ENCODE results near the gene PRR12. TPM values are rescaled to one million over a fixed set of nuclear protein-coding genes. Genes with fewer than 3 reads are reported as not detected.

The PRR12 gene
- polyA plus RNA-seq, 3 donors = 0.04 to 3.3 (median 0.11) TPM

DNA sequence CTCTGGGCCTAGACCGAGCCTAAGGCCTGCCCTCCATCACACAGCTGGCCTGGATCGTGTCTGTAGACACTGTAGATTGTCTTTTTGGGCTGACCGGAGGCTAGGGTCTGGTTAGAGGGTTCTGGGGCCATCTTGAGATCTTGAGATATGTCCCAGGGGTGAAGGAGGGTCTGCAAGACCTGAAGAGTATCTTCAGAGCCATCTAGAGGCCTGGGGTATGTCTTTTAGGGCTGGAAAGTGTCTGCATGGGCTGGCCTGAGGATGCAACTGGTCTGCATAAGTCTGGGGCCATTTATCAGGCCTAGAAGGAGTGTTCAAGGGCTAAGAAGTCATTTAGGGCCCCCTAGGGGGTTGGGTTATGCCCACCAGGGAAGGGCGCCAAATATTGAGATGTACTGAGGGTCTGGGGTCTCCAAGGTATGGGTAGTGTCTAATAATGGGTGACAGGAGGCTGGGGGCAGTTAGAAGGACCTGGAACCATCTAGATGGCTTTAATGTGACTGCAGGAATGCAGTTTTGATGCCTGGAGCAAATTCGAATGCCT, 51.6 kb downstream of the PRR12 start:
- Histone ChIP-seq H3K9me3 (replicated peaks in 1 of 2; ENCODE audit: control insufficient read depth in 1 of 2, insufficient read depth in 1 of 2, low read length in 2 of 2) (no peaks in the 10 kb centered on the region), H3K36me3 (replicated peaks in 1 of 2; ENCODE audit: control insufficient read depth in 1 of 2, insufficient read depth in 2 of 2, low read length in 2 of 2) (peaks cover 20 to 33% of the 10 kb centered on the region in 2 donors), H3K4me1 (ENCODE audit: control insufficient read depth in 1 of 2, insufficient read depth in 2 of 2, low read length in 2 of 2) (peaks cover 45 to 50% of the 10 kb centered on the region in 2 donors), H3K79me2 (ENCODE audit: insufficient read depth, low read length) (peaks cover 41% of the 10 kb centered on the region), H2AFZ (ENCODE audit: insufficient read depth, low read depth, low read length, poor library complexity, severe bottlenecking) (peak overlapping the region; percentile 94), H3K27me3 (ENCODE audit: control insufficient read depth in 2 of 2, insufficient read depth in 2 of 2, low read length in 2 of 2) (no peaks in the 10 kb centered on the region), H3K27ac (ENCODE audit: low read depth in 1 of 2, low read length in 2 of 2) (peak overlapping the region; percentile 86 to 98), H3K9ac (ENCODE audit: insufficient read depth, low read length, poor library complexity, severe bottlenecking) (peak overlapping the region; percentile 98), H3K4me3 (replicated peaks in 1 of 3; ENCODE audit: low read depth in 2 of 3, low read length in 3 of 3) (peak overlapping the region; percentile 70 to 99 (median 98)), H4K20me1 (ENCODE audit: insufficient read depth, low read length) (peaks cover 30% of the 10 kb centered on the region), H3K4me2 (replicated peaks; ENCODE audit: extremely low read depth, low read length, poor library complexity, severe bottlenecking) (peak overlapping the region; percentile 94)
- intact Hi-C loops (cut with micrococcal nuclease) = loop anchor here (1.0 to 5.0 kb wide), 5 partner anchors 22 to 145 kb away; partner anchors contain the start of genes PRMT1 (in 2 of the 2), PRR12 (in 1 of the 2) and RPS11 (in 1 of the 2)
- H3K27ac Mint-ChIP-seq = peak overlapping the region; percentile 91 to 100 (median 98)
- peaks cover 0 to 2% (median 0%) of the 10 kb centered on the region in 7 donors for H3K9me3 Mint-ChIP-seq
- peaks cover 24 to 34% of the 10 kb centered on the region in 2 donors for H3K36me3 Mint-ChIP-seq
- H3K4me3 Mint-ChIP-seq = peak overlapping the region; percentile 95 to 99
- H3K4me1 Mint-ChIP-seq = peaks cover 49% of the 10 kb centered on the region
- DNase-seq = peak in 1 of 3 donors; percentile 23
- WGBS (ENCODE audit: insufficient coverage) = 6% methylated on average over 3 of the region's 5 CpGs
- peaks cover 0 to 12% (median 9%) of the 10 kb centered on the region in 3 donors for H3K27me3 Mint-ChIP-seq (ENCODE audit: low read depth in 3 of 3)
- TF ChIP-seq, protein P1, sequence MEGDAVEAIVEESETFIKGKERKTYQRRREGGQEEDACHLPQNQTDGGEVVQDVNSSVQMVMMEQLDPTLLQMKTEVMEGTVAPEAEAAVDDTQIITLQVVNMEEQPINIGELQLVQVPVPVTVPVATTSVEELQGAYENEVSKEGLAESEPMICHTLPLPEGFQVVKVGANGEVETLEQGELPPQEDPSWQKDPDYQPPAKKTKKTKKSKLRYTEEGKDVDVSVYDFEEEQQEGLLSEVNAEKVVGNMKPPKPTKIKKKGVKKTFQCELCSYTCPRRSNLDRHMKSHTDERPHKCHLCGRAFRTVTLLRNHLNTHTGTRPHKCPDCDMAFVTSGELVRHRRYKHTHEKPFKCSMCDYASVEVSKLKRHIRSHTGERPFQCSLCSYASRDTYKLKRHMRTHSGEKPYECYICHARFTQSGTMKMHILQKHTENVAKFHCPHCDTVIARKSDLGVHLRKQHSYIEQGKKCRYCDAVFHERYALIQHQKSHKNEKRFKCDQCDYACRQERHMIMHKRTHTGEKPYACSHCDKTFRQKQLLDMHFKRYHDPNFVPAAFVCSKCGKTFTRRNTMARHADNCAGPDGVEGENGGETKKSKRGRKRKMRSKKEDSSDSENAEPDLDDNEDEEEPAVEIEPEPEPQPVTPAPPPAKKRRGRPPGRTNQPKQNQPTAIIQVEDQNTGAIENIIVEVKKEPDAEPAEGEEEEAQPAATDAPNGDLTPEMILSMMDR (IDR thresholded peaks at IDR 0.05) = no peak

DNA sequence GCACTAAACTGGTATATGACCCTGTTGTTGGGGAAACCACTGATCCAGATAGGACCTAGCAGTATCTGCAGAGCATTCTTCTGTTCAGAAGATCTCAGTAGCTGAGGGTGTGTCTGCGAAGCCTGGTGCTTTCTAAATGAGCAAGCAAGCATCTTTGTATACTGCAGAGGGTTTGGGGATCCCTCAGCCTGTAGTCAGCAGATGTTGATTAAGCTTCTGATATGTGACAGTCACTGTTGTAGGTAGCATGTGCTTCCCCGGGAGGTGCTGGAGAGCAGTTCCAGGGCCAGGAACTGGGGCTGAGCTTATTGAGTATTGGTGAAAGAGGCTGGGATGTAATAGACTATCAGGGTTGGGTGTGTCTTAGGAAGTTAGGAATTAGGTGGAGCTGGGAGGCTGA, 52.5 kb downstream of the PRR12 start:
- H2AFZ ChIP-seq (ENCODE audit: insufficient read depth, low read depth, low read length, poor library complexity, severe bottlenecking) = no peak overlapping the region
- peaks cover 40% of the 10 kb centered on the region for H3K4me1 Mint-ChIP-seq
- no peak for DNase-seq
- H3K27me3 ChIP-seq (ENCODE audit: control insufficient read depth in 2 of 2, insufficient read depth in 2 of 2, low read length in 2 of 2) = no peaks in the 10 kb centered on the region
- H4K20me1 ChIP-seq (ENCODE audit: insufficient read depth, low read length) = peaks cover 38% of the 10 kb centered on the region
- H3K9me3 Mint-ChIP-seq = peaks cover 0 to 2% (median 0%) of the 10 kb centered on the region in 7 donors
- H3K27ac Mint-ChIP-seq = peak overlapping the region in 2 of 7 donors; percentile 7 to 53
- peaks cover 28 to 42% of the 10 kb centered on the region in 2 donors for H3K36me3 ChIP-seq (replicated peaks in 1 of 2; ENCODE audit: control insufficient read depth in 1 of 2, insufficient read depth in 2 of 2, low read length in 2 of 2)
- no peak overlapping the region for H3K9ac ChIP-seq (ENCODE audit: insufficient read depth, low read length, poor library complexity, severe bottlenecking)
- intact Hi-C loops (cut with micrococcal nuclease) = loop anchor here (2.0 to 5.0 kb wide), 4 partner anchors 33 to 146 kb away; partner anchors contain the start of genes PRMT1 (in 2 of the 2), PRR12 (in 1 of the 2) and RPS11 (in 1 of the 2)
- H3K36me3 Mint-ChIP-seq = peaks cover 24 to 40% of the 10 kb centered on the region in 2 donors
- 89% methylated on average over 2 of the region's 2 CpGs for WGBS (ENCODE audit: insufficient coverage)
- H3K27ac ChIP-seq (ENCODE audit: low read depth in 1 of 2, low read length in 2 of 2) = peak overlapping the region in 1 of 2 donors; percentile 98
- no peak overlapping the region for H3K4me2 ChIP-seq (replicated peaks; ENCODE audit: extremely low read depth, low read length, poor library complexity, severe bottlenecking)
- peaks cover 0 to 10% (median 9%) of the 10 kb centered on the region in 3 donors for H3K27me3 Mint-ChIP-seq (ENCODE audit: low read depth in 3 of 3)
- H3K9me3 ChIP-seq (replicated peaks in 1 of 2; ENCODE audit: control insufficient read depth in 1 of 2, insufficient read depth in 1 of 2, low read length in 2 of 2) = no peaks in the 10 kb centered on the region
- H3K79me2 ChIP-seq (ENCODE audit: insufficient read depth, low read length) = peaks cover 41% of the 10 kb centered on the region
- peaks cover 36 to 41% of the 10 kb centered on the region in 2 donors for H3K4me1 ChIP-seq (ENCODE audit: control insufficient read depth in 1 of 2, insufficient read depth in 2 of 2, low read length in 2 of 2)
- TF ChIP-seq, protein P1 (IDR thresholded peaks at IDR 0.05) = no peak
- peak overlapping the region in 1 of 3 experiments; percentile 99 for H3K4me3 ChIP-seq (replicated peaks in 1 of 3; ENCODE audit: low read depth in 2 of 3, low read length in 3 of 3)
- no peak overlapping the region for H3K4me3 Mint-ChIP-seq
